ENCODE results near the gene CRTC3.
"Not testable (repeated sequence)": the region's sequence is repeated elsewhere in the genome, so short reads cannot be mapped to it uniquely, and the experiment has no call there.

Gene CRTC3

GRCh38 chr15:90529371-90530249 lies at the start of gene CRTC3:
Gene CRTC3 (plus strand): TSS chr15:90529923. CDS start chr15:90530072, 149 bp downstream.
- DNase-seq (ENCODE audit: low spot score): peak; percentile 91

DNA sequence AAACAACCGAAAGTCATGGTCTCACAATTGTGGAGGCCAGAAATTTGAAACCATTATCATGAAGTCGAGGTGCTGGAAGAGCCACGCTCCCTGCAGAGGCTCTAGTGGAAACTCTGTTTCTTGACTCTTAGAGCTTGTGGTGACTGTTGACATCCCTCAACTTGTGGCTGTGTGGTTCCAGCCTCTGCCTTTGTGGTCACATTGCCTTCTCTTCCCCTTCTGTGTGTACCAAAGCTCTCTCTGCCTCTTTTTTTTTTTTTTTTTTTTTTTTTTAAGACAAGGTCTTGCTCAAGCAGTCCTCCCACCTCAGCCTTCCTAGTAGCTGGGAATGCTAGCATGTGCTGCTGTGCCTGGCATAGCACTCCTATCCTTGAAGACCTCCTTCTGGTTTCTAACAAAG lies 48.7 kb upstream of the CRTC3 start:
- no peak for DNase-seq (ENCODE audit: low spot score)

GRCh38 chr15:90482124-90483011 lies 47.4 kb upstream of the CRTC3 start:
- peak; percentile 58 for DNase-seq (ENCODE audit: low spot score)

DNA sequence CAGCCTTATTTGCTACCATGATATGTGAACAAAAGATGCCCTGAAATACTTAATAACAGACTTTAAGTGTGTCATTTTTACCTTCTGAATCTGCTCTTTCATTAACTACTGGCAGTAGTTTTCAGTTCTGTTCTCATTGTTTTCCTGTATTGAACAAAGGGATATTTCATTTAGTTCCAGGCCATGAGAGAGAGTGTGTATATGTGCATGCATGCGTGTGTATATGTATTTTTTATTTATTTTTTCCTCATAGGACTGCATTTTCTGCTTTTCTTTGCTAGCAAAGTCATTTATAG lies 46.8 kb upstream of the CRTC3 start:
- no peak for DNase-seq (ENCODE audit: low spot score)

GRCh38 chr15:90483637-90484036 lies 46.1 kb upstream of the CRTC3 start:
- DNase-seq (ENCODE audit: low spot score): no peak

GRCh38 chr15:90487186-90487585 lies 42.5 kb upstream of the CRTC3 start:
- no peak for DNase-seq (ENCODE audit: low spot score)

- no peak for DNase-seq (ENCODE audit: low spot score)
These were observed 40.2 kb upstream of the CRTC3 start for GRCh38 chr15:90489514-90489913.

- DNase-seq (ENCODE audit: low spot score): no peak
These were observed 39.8 kb upstream of the CRTC3 start for GRCh38 chr15:90489944-90490343.

GRCh38 chr15:90493647-90494046 lies 36.1 kb upstream of the CRTC3 start:
- DNase-seq (ENCODE audit: low spot score): no peak

- no peak for DNase-seq (ENCODE audit: low spot score)
These were observed 34.7 kb upstream of the CRTC3 start for GRCh38 chr15:90495067-90495466.

GRCh38 chr15:90496791-90497190 lies 32.9 kb upstream of the CRTC3 start:
- no peak for DNase-seq (ENCODE audit: low spot score)

GRCh38 chr15:90497376-90497775 lies 32.3 kb upstream of the CRTC3 start:
- no peak for DNase-seq (ENCODE audit: low spot score)

- no peak for DNase-seq (ENCODE audit: low spot score)
These were observed 31.8 kb upstream of the CRTC3 start for GRCh38 chr15:90497912-90498311.

GRCh38 chr15:90500171-90500570 lies 29.6 kb upstream of the CRTC3 start:
- no peak for DNase-seq (ENCODE audit: low spot score)

DNA sequence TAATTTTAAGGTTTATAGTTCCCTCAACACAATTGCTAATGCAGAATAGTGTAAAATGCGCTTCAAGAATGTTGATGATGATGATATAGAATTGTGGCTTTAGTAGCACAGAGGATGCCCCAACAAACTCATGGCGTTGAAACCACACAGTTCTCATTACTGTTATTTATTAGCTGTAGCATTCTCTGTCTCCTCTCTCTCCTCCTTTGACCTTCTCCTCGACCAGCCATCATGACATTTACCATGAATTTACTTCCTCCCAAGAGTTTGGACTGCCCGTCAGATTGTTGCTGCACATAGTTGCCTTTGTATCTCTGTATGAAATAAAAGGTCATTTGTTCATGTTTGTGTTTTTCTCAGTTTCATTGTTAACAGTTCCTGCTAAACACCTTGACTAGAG lies 27.8 kb upstream of the CRTC3 start:
- no peak for DNase-seq (ENCODE audit: low spot score)

DNA sequence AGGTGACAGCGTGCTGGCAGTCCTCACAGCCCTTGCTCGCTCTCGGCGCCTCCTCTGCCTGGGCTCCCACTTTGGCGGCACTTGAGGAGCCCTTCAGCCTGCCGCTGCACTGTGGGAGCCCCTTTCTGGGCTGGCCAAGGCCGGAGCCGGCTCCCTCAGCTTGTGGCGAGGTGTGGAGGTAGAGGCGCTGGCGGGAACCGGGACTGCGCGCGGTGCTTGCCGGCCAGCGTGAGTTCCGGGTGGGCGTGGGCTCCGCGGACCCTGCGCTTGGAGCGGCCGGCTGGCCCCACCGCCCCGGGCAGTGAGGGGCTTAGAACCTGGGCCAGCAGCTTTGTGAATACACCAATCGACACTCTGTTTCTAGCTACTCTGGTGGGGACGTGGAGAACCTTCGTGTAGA lies 18.9 kb upstream of the CRTC3 start:
- not testable (repeated sequence) for DNase-seq (ENCODE audit: low spot score)

- not testable (repeated sequence) for DNase-seq (ENCODE audit: low spot score)
These were observed 18.5 kb upstream of the CRTC3 start for GRCh38 chr15:90511211-90511618.

DNA sequence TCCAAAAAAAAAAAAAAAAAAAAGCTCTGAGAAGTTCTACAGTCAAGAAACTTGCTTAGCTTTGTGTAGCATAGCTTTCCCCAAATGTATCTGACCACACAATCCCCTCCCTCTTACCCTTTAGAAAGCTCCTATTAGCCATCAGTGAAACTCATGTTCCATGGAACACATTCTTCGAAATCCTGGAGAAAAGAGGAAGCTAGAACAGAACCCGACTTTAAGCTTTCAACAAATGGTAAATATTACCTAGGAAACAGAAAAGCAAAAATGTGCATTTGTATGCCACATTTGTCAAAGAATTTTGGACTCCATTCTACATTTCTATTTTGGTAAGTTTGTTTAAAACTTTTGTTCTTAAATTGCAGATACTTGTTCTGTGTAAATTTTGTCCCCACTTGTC lies 17.4 kb upstream of the CRTC3 start:
- no peak for DNase-seq (ENCODE audit: low spot score)

DNA sequence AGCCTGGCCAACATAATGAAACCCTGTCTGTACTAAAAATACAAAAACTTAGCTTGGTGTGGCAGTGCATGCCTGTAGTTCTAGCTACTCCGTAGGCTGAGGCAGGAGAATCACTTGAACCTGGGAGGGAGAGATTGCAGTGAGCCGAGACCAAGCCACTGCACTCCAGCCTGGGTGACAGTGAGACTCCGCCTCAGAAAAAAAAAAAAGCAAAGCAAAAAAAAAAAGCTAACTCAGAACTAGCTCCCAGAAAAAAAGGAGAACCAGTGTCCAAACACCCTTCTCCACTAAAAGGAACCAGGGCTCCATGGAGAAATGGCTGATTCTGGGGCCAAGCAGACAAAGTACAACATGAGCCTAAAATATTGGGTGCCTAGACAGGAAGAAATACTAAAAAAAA lies 16.7 kb upstream of the CRTC3 start:
- DNase-seq (ENCODE audit: low spot score): no peak

DNA sequence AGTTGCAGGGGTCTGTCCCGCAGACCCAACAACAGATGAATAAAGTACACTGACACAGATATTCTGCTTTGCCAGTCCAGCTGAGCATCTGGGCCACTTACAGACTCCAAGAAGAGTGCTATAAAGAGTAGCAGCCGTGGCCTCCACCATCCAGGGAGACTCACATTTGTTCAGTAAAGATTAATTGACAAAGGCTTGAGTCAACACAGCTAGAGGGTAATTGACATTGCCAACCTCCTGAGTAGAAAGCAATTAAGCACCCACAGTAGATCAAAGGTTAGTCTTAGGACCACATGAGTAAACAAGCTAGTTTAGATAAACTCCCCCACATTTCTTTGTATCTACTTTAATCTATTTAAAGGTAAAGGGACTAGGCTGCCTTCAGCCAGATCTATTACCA lies 16.3 kb upstream of the CRTC3 start:
- DNase-seq (ENCODE audit: low spot score): no peak

- DNase-seq (ENCODE audit: low spot score): not testable (repeated sequence)
These were observed 15.8 kb upstream of the CRTC3 start for GRCh38 chr15:90513893-90514292.

- DNase-seq (ENCODE audit: low spot score): no peak
These were observed 10.0 kb upstream of the CRTC3 start for GRCh38 chr15:90519688-90520087.

DNA sequence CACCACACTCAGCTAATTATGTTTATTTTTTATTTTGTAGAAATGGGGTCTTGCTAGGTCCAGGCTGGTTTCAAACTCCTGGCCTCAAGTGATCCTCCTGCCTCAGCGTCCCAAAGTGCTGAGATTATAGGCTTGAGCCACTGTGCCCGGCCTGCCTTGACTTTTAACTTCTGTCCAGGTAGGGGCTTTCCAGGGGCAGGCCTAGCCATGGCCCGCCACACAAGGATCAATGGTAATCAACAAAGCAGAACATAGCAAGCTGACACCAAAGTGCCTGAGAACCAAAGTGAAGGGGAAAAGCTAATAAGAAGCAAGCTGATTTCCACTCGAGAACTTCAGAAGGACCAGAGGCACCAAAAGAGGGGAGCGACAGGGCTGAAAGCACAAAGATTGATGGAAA lies 9.4 kb upstream of the CRTC3 start:
- DNase-seq (ENCODE audit: low spot score): no peak
